ENCODE results near the gene WNT2B.

DNA sequence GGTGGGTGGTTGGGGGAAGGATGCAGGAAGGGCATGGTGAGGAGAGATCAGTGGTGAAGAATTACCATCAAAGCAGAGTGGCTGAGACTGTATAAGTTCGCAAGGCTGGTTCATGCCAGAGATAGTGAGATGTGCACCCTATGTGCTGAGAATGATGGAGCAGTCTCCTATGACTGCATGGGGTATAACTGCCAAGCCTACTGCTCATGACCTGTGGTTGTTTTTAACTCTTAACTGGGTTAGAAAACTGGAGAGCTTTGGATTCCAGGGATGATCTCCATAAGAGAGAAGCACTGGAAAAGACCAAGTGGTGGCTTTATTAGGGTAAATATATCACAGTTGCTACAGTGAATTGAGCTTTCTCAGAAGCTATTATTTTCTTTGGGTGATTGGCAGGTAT, 16.2 kb downstream of the WNT2B start:
- no peak for TF ChIP-seq POLR2A (IDR thresholded peaks at IDR 0.05; ENCODE audit: low read depth)
- TF ChIP-seq, protein P1, sequence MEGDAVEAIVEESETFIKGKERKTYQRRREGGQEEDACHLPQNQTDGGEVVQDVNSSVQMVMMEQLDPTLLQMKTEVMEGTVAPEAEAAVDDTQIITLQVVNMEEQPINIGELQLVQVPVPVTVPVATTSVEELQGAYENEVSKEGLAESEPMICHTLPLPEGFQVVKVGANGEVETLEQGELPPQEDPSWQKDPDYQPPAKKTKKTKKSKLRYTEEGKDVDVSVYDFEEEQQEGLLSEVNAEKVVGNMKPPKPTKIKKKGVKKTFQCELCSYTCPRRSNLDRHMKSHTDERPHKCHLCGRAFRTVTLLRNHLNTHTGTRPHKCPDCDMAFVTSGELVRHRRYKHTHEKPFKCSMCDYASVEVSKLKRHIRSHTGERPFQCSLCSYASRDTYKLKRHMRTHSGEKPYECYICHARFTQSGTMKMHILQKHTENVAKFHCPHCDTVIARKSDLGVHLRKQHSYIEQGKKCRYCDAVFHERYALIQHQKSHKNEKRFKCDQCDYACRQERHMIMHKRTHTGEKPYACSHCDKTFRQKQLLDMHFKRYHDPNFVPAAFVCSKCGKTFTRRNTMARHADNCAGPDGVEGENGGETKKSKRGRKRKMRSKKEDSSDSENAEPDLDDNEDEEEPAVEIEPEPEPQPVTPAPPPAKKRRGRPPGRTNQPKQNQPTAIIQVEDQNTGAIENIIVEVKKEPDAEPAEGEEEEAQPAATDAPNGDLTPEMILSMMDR (IDR thresholded peaks at IDR 0.05) = no peak
- TF ChIP-seq POLR2AphosphoS5 (IDR thresholded peaks at IDR 0.05) = no peak

All from esophagus muscularis mucosa (tissue), 3 donors.